Measurements from ENCODE around the gene NAV2.

- no peak for TF ChIP-seq CTCF (IDR thresholded peaks at IDR 0.05)
- no peak for TF ChIP-seq POLR2AphosphoS5 (IDR thresholded peaks at IDR 0.05; ENCODE audit: low read depth, low read length)
Observed at GRCh38 chr11:19992162-19992561, 279.5 kb downstream of the NAV2 start.
